SH-SY5Y (cell line): ENCODE results near the gene ELOVL7.

ENCODE experiments used
- GATA2 ChIP-seq: IDR thresholded peaks from 2 replicates; pipeline ENCODE4 v1.6.1; 2011; ENCODE audit warnings: mild to moderate bottlenecking, low read depth, low read length
- GATA3 ChIP-seq: IDR thresholded peaks from 2 replicates; pipeline ENCODE4 v1.6.1; 2011; ENCODE audit warnings: low read depth, mild to moderate bottlenecking, low read length, moderate library complexity

The ELOVL7 gene

GRCh38 chr5:60722416-60722815, 121.7 kb downstream of the ELOVL7 start:
- no peak for TF ChIP-seq GATA3
- TF ChIP-seq GATA2 = no peak

GRCh38 chr5:60719329-60719728, 124.7 kb downstream of the ELOVL7 start:
- TF ChIP-seq GATA3 (no peak), GATA2 (no peak)

GRCh38 chr5:60718166-60718892, 125.7 kb downstream of the ELOVL7 start:
- TF ChIP-seq GATA2 = no peak
- TF ChIP-seq GATA3 = no peak

GRCh38 chr5:60712950-60713349, 131.1 kb downstream of the ELOVL7 start:
- TF ChIP-seq GATA2 = no peak
- TF ChIP-seq GATA3 = no peak

- TF ChIP-seq GATA3 (no peak), GATA2 (no peak)
These were observed 133.7 kb downstream of the ELOVL7 start for GRCh38 chr5:60710362-60710761.

- TF ChIP-seq GATA2 = no peak
These were observed 138.9 kb downstream of the ELOVL7 start for GRCh38 chr5:60705144-60705543.

GRCh38 chr5:60703944-60704343, 140.1 kb downstream of the ELOVL7 start:
- TF ChIP-seq GATA3 (no peak), GATA2 (no peak)
